Hepatocyte (in vitro differentiated cells): ENCODE results near the gene ITGB1.

Experiments
- CTCF ChIP-seq: fragments of 200-600 bp; sonication (generic); IDR thresholded peaks from 2 replicates; pipeline ENCODE4 v1.5.1; 2016; ENCODE audit warnings: antibody characterized with exemption, mild to moderate bottlenecking; ENCODE audit not compliant: poor library complexity
- EZH2 ChIP-seq: fragments of 200-600 bp; sonication (generic); IDR thresholded peaks from 2 replicates; pipeline ENCODE4 v1.6.1; 2016; ENCODE audit warnings: antibody characterized with exemption, mild to moderate bottlenecking, borderline replicate concordance

GRCh38 chr10:32982911-32983909 is 25.2 kb upstream of the ITGB1 start:
- TF ChIP-seq CTCF (no peak), EZH2 (no peak)
